ENCODE results near the gene DTX1.

GRCh38 chr12:113146999-113147398 is 90.5 kb downstream of the DTX1 start:
- TF ChIP-seq BHLHE40 (IDR thresholded peaks at IDR 0.05; ENCODE audit: borderline replicate concordance) = no peak
- TF ChIP-seq FOXM1 (IDR thresholded peaks at IDR 0.05; ENCODE audit: borderline replicate concordance) = no peak
- TF ChIP-seq SP1 (IDR thresholded peaks at IDR 0.05) = no peak
- no peak for TF ChIP-seq CTBP1 (IDR thresholded peaks at IDR 0.05; ENCODE audit: borderline replicate concordance)
- no peak for TF ChIP-seq ELF4 (IDR thresholded peaks at IDR 0.05)
- TF ChIP-seq LEF1 (IDR thresholded peaks at IDR 0.05; ENCODE audit: borderline replicate concordance) = no peak
- no peak for TF ChIP-seq SUZ12 (IDR thresholded peaks at IDR 0.05)
- TF ChIP-seq FOXK2 (IDR thresholded peaks at IDR 0.05) = no peak
- no peak for TF ChIP-seq NFRKB (IDR thresholded peaks at IDR 0.05)
- no peak for TF ChIP-seq ZNF384 (IDR thresholded peaks at IDR 0.05)
- no peak for TF ChIP-seq FOXA1 (IDR thresholded peaks at IDR 0.05)
- TF ChIP-seq TARDBP (IDR thresholded peaks at IDR 0.05) = no peak
